NCI-H2107 treated with DMSO at 0.1 percent for 48 hours (cell line): Measurements from ENCODE around the gene SYNRG.

ENCODE experiments used
- DNase-seq: peaks from one replicate; lab custom pipeline; 2025; ENCODE audit not compliant: unreplicated experiment; lab: John Stamatoyannopoulos, UW

SYNRG gene

GRCh38 chr17:37502009-37502936 is 106.9 kb downstream of the SYNRG start:
- DNase-seq, result no peak

- DNase-seq, result no peak
These were observed 108.8 kb downstream of the SYNRG start for GRCh38 chr17:37500378-37500777.

GRCh38 chr17:37494971-37495370 is 114.2 kb downstream of the SYNRG start:
- DNase-seq, result peak; percentile 16

DNA sequence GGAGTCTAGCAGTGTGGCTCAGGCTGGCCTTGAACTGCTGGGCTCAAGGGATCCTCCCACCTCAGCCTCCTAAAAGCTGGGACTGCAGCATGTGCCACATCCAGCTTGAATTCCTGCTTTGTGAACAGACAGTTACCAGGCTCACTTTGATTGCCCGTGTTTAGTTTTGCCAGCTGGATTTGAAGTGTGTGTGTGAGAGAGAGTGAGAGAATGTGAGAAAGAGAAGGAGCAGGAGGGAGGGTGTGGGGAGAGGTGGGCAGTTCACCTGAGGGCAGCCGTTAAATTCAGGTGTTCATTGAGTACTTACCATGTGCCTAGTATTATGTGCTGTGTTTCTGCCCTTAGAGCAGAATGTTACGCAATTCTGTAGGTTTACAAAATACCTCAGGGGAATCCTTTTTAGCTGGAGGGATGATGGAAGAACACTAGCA is 114.8 kb downstream of the SYNRG start:
- no peak for DNase-seq

GRCh38 chr17:37493249-37494027 is 115.8 kb downstream of the SYNRG start:
- no peak for DNase-seq

- DNase-seq, result no peak
These were observed 117.1 kb downstream of the SYNRG start for GRCh38 chr17:37492167-37492566.

- DNase-seq, result no peak
These were observed 118.3 kb downstream of the SYNRG start for GRCh38 chr17:37490638-37491614.

DNA sequence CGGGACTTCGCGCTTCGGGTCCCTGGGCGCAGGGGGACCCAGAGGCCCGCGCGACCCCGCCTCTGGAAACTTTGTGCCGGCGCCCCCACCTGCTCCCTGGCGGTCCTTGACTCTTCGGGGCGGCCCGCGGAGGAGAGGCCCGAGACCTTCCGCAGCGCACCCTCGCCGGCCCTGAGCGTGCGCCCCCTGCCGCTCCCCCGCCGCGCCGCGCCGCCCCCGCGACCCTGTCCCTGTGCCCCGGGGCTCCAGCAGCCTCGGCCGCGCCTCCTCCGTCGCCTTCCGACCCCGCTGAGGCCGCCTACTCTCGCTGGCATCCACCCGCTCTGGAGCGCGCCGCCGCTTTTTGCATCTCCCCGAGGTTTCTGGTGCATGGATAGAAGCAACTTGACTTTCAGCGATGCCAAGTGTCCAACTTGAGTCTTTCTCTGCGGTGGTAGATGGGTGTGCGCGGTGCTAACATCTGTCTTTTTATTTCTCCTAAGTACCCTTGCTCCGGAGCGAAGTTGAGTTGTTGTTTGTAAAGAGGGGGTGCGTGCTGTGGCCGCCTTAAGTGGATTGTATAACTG is 119.1 kb downstream of the SYNRG start:
- no peak for DNase-seq

- DNase-seq, result peak; percentile 51
These were observed 119.8 kb downstream of the SYNRG start, which contains the start of gene DUSP14 for GRCh38 chr17:37489197-37490001. TSS of gene DUSP14 (plus strand) at chr17:37489891. CDS start at chr17:37512273, 22,382 bp downstream.

GRCh38 chr17:37488607-37489196 is 120.5 kb downstream of the SYNRG start:
- peak; percentile 28 for DNase-seq

DNA sequence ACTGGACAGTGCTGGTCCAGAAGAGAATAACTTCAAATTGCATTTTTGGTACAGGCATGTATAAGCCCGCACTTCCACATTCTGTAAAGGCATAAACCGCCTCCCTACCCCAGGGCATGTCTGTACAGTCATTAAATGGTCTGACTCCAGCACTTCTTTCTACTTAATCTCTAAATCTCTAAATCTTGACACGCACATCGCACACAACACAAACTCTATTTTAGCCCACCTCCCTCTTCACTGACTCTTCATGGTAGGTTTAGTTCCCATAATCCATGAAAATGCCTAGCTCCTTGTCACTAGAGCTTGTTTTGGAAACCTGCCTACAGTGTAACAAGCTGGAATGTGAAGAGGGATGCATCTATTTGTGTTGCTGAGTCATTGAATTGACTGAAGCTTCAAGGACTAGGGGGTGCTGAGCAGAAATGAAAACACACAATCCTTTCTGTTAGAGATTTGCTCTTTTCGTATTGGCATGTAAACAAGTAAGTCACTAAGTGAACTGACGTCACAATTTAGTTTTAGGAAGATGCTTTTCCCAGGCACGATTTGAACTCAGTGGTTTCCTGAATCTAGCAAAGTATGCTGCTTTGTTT is 121.1 kb downstream of the SYNRG start:
- peak; percentile 54 for DNase-seq

GRCh38 chr17:37485938-37486570 is 123.2 kb downstream of the SYNRG start:
- DNase-seq, result no peak

- peak; percentile 54 for DNase-seq
These were observed 125.7 kb downstream of the SYNRG start for GRCh38 chr17:37483311-37484039.

- no peak for DNase-seq
These were observed 128.1 kb downstream of the SYNRG start for GRCh38 chr17:37481001-37481665.

- no peak for DNase-seq
These were observed 128.8 kb downstream of the SYNRG start for GRCh38 chr17:37480427-37480826.

GRCh38 chr17:37479025-37479424 is 130.2 kb downstream of the SYNRG start:
- DNase-seq, result no peak

DNA sequence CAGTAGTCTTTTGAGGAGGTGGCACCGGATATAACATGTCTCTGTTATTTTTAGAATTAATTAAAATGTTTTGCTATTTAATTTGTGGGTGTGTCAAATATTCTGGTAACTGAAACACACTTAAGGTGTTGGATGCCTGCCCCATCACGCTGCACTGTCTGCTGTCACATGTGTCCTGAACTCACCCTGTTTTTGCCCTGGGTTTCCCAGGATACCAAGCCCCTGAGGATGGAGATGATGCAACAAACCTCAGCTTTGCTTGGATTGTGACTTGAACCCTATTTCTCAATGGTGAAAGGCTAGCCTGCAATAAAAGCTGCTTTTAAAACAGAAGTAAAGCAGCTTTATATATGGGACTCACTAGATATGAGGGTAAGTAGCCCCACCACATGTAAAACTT is 131.0 kb downstream of the SYNRG start:
- no peak for DNase-seq
